A549 (cell line): ENCODE data around the gene MSANTD1.

Experiments used
- EP300 ChIP-seq, 2 experiments: fragments of >200 bp; sonication (Bioruptor Twin); formaldehyde crosslinking; IDR thresholded peaks; 2 replicates in 1 of 2; 3 replicates in 1 of 2; pipeline ENCODE4 v1.6.1; 2016 to 2017
- ESRRA ChIP-seq: fragments of 150-350 bp; IDR thresholded peaks from 2 replicates; pipeline ENCODE4 v1.6.1; 2014; ENCODE audit warnings: mild to moderate bottlenecking, low read length, borderline replicate concordance
- FOXS1 ChIP-seq: fragments of 250-450 bp; sonication (Bioruptor Pico); IDR thresholded peaks from 2 replicates; pipeline ENCODE4 v1.5.0; 2020; ENCODE audit warnings: mild to moderate bottlenecking, moderate library complexity
- JUN ChIP-seq, 2 experiments: fragments of >200 bp; sonication (Bioruptor Twin); formaldehyde crosslinking; IDR thresholded peaks; 2 replicates in 1 of 2; 3 replicates in 1 of 2; pipeline ENCODE4 v1.6.1; 2016 to 2017
- KDM5A ChIP-seq: fragments of 200-600 bp; sonication (generic); IDR thresholded peaks from 2 replicates; pipeline ENCODE4 v1.6.1; 2016; ENCODE audit warnings: antibody characterized with exemption, mild to moderate bottlenecking
- TF ChIP-seq, protein P1 (sequence below): fragments of >200 bp; sonication (Bioruptor Twin); formaldehyde crosslinking; IDR thresholded peaks from 3 replicates; pipeline ENCODE4 v1.5.1; 2016

- TF ChIP-seq ESRRA (no peak), KDM5A (no peak), JUN (IDR thresholded peaks at IDR 0.05) (no peak), EP300 (IDR thresholded peaks at IDR 0.05) (no peak), FOXS1 (CRISPR knock-in tag) (no peak)
- TF ChIP-seq, protein P1, sequence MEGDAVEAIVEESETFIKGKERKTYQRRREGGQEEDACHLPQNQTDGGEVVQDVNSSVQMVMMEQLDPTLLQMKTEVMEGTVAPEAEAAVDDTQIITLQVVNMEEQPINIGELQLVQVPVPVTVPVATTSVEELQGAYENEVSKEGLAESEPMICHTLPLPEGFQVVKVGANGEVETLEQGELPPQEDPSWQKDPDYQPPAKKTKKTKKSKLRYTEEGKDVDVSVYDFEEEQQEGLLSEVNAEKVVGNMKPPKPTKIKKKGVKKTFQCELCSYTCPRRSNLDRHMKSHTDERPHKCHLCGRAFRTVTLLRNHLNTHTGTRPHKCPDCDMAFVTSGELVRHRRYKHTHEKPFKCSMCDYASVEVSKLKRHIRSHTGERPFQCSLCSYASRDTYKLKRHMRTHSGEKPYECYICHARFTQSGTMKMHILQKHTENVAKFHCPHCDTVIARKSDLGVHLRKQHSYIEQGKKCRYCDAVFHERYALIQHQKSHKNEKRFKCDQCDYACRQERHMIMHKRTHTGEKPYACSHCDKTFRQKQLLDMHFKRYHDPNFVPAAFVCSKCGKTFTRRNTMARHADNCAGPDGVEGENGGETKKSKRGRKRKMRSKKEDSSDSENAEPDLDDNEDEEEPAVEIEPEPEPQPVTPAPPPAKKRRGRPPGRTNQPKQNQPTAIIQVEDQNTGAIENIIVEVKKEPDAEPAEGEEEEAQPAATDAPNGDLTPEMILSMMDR: no peak
Measured at GRCh38 chr4:3221996-3222395, 27.0 kb upstream of the MSANTD1 start.
